Spleen (tissue), 11 donors: Measurements from ENCODE around the gene GXYLT2. TPM values are rescaled to one million over a fixed set of nuclear protein-coding genes. Genes with fewer than 3 reads are reported as not detected.

Experiments used
- DNase-seq: peaks from one replicate; pipeline ENCODE4 v3.0.0-alpha.2; 2020
- H3K27ac ChIP-seq, 8 donors: fragments of 200-600 bp; sonication (generic) in 7 of 8; 1 replicate in 4 of 8; 2 replicates in 4 of 8; pipeline versions ENCODE4 v1.5.0 to v1.8.0; 2016 to 2021; ENCODE audit warnings: inconsistent platforms in 4 of 8, mild to moderate bottlenecking in 4 of 8, moderate library complexity in 1 of 8
- H3K27me3 ChIP-seq, 7 donors: fragments of 200-600 bp; sonication (generic) in 6 of 7; replicated peaks in 1 of 7; 1 replicate in 4 of 7; 2 replicates in 3 of 7; pipeline versions ENCODE4 v1.5.0 to v1.8.0; 2016 to 2021; ENCODE audit warnings: inconsistent platforms in 3 of 7, mild to moderate bottlenecking in 1 of 7
- H3K36me3 ChIP-seq, 6 donors: fragments of 200-600 bp; sonication (generic) in 5 of 6; 1 replicate in 4 of 6; 2 replicates in 2 of 6; pipeline versions ENCODE4 v1.5.0 to v1.8.0; 2016 to 2021; ENCODE audit warnings: inconsistent platforms in 2 of 6
- H3K4me1 ChIP-seq, 6 donors: fragments of 200-600 bp; sonication (generic) in 5 of 6; 1 replicate in 3 of 6; 2 replicates in 3 of 6; pipeline versions ENCODE4 v1.5.0 to v1.8.0; 2016 to 2021; ENCODE audit warnings: inconsistent platforms in 3 of 6
- H3K4me3 ChIP-seq, 8 donors: fragments of 200-600 bp; sonication (generic) in 7 of 8; 1 replicate in 4 of 8; 2 replicates in 4 of 8; pipeline versions ENCODE4 v1.5.0 to v1.8.0; 2016 to 2021; ENCODE audit warnings: inconsistent platforms in 4 of 8, mild to moderate bottlenecking in 4 of 8, moderate library complexity in 2 of 8
- H3K9me3 ChIP-seq, 8 donors: fragments of 200-600 bp; sonication (generic) in 7 of 8; 1 replicate in 4 of 8; 2 replicates in 4 of 8; pipeline versions ENCODE4 v1.5.0 to v1.8.0; 2016 to 2021; ENCODE audit warnings: inconsistent platforms in 4 of 8
- CTCF ChIP-seq, 11 experiments: fragments of 200-600 bp in 7 of 11; fragments of 450-650 bp in 4 of 11; sonication (generic) in 4 of 11; IDR thresholded peaks in 8 of 11; conservative IDR thresholded peaks in 3 of 11; 1 replicate in 7 of 11; 2 replicates in 4 of 11; pipeline versions ENCODE4 v1.4.0 to v1.8.0; 2016 to 2021; ENCODE audit warnings: antibody characterized with exemption in 11 of 11, inconsistent platforms in 4 of 11, mild to moderate bottlenecking in 1 of 11
- POLR2A ChIP-seq, 3 donors: fragments of 450-650 bp; IDR thresholded peaks; one replicate each; pipeline ENCODE4 v1.5.1; 2017; ENCODE audit warnings: antibody characterized with exemption in 3 of 3, mild to moderate bottlenecking in 1 of 3
- POLR2AphosphoS5 ChIP-seq, 3 donors: sonication (generic); formaldehyde crosslinking; IDR thresholded peaks; one replicate each; pipeline ENCODE4 v1.5.1; 2017; ENCODE audit warnings: antibody characterized with exemption in 3 of 3
- WGBS, 5 donors: extraction: QIAGEN DNeasy Blood & Tissue Kit in 3 of 5; methylation state at CpG; one replicate each; pipeline versions ENCODE4 v1.1.5 to v1.1.7; 2013 to 2018; 5-methylcytosine and 5-hydroxymethylcytosine counted together
- intact Hi-C: fragments of 100-400 bp; cut with DNase I; formaldehyde crosslinking; loops from one replicate; pipeline ENCODE4 v1.15.0; 2023; ENCODE audit warnings: low total_unique reads
- polyA plus RNA-seq, 3 donors: library from polyadenylated mRNA; stranded (reverse); fragments of 200-250 nt; gene quantifications; one replicate each; pipeline ENCODE4 v1.2.1, GENCODE V29; 2013
- total RNA-seq, 7 donors: library from RNA; depleted of rRNA in 3 of 7; stranded (reverse); fragments of >200 nt in 3 of 7; fragmentation: NEBNext Ultra II Directional in 4 of 7; extraction: Animal tissue kit (Norgen Biotek cat#: 25700) in 4 of 7; gene quantifications; one replicate each; pipeline versions ENCODE4 v1.1.0 to v1.2.1, GENCODE V29; 2016 to 2021
- donor health status: healthy with polysubstance abuse.
- donor health status: DM: no; HTN: no; CAD: no; lungs with moderate emphysema.
- donor health status: DM: no; HTN: no; CAD: no.
- donor health status: Bipolar disorder and iron deficiency.
- donor health status: healthy.
- donor health status: DM: no; HTN: no; CAD: no.
- donor health status: DM: yes; HTN: yes; CAD: no.

GXYLT2 gene
- total and polyA plus RNA-seq, 10 donors: 0.26 to 4.6 (median 1.1) TPM

GRCh38 chr3:72982609-72983366 lies 94.9 kb downstream of the GXYLT2 start:
- intact Hi-C loops: no loop called here
- no peak for DNase-seq
- WGBS, 5 donors: 67 to 88% (median 69%) methylated on average over 3 of the region's 3 CpGs

DNA sequence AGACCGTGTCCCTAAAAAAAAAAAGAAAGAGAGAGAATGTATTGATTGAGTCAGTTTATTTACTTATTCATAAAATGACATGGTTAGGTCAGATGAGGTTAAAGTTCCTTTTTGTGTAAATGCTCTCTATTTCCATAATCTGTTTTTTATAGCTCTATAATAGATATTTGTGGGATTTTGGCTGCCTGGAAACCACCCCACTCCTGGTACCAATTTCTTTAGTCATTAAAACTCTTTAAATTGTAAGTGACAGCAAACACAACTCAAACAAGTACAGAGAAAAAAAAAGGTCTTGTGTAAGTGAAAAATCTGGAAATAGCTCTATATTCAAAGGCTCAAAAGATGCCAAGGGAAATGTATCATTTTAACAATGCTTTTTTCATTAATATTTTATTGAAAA lies 97.7 kb downstream of the GXYLT2 start:
- no peak overlapping the region for H3K4me3 ChIP-seq
- DNase-seq: no peak
- H3K9me3 ChIP-seq: peaks cover 2 to 21% (median 18%) of the 10 kb centered on the region in 8 donors
- H3K4me1 ChIP-seq: peaks cover 0 to 11% (median 0%) of the 10 kb centered on the region in 6 donors
- intact Hi-C loops: no loop called here
- TF ChIP-seq POLR2AphosphoS5 (IDR thresholded peaks at IDR 0.05) (no peak), CTCF (IDR thresholded peaks at IDR 0.05 in 8 of 11, conservative IDR thresholded peaks at IDR 0.05 in 3 of 11) (no peak), POLR2A (IDR thresholded peaks at IDR 0.05) (no peak)
- H3K27me3 ChIP-seq: peaks cover 0 to 12% (median 0%) of the 10 kb centered on the region in 7 donors
- WGBS, 5 donors: 93 to 96% (median 95%) methylated on average over 1 of the region's 1 CpG
- no peak overlapping the region for H3K27ac ChIP-seq
- H3K36me3 ChIP-seq: no peaks in the 10 kb centered on the region

More at GRCh38 chr3:72982609-72983366, 94.9 kb downstream of the GXYLT2 start:
- Histone ChIP-seq H3K27me3 (peaks cover 0 to 16% (median 0%) of the 10 kb centered on the region in 7 donors), H3K9me3 (peaks cover 2 to 21% (median 18%) of the 10 kb centered on the region in 8 donors), H3K27ac (peak overlapping the region in 7 of 8 donors; percentile 2 to 85 (median 62)), H3K4me3 (no peak overlapping the region), H3K36me3 (no peaks in the 10 kb centered on the region), H3K4me1 (peaks cover 0 to 11% (median 0%) of the 10 kb centered on the region in 6 donors)
- TF ChIP-seq CTCF (IDR thresholded peaks at IDR 0.05 in 8 of 11, conservative IDR thresholded peaks at IDR 0.05 in 3 of 11) (no peak), POLR2A (IDR thresholded peaks at IDR 0.05) (no peak), POLR2AphosphoS5 (IDR thresholded peaks at IDR 0.05) (no peak)

DNA sequence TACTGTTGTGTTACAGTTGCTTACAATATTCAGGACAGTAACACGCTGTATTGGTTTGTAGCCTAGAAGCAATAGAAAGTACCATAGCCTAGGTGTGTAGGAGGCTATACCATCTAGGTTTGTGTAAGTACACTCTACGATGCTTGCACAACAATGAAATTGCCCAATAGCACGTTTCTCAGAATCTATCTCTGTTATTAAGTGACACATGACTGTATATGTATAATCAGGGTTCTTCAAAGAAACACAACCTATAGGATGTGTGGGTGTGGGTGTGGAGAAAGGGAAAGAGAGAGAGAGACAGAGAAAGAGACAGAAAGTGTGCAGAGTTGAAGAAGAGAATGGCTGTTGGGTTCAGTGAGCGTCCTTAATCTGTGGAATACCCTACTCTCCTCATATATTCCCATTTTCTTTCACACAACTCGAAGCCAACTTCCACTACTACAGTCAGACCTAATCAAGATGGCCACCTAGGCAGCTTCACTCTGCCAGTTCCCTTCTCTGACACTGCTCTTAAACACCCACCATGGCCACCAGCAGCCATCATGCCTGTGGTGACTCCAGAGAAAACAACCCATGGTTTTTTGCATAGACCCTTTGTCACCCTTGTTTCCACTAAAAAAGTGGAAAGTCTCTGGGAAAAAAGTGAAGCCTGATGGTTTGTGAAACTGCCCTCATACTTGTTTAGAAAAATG lies 103.0 kb downstream of the GXYLT2 start:
- 69 to 89% (median 72%) methylated on average over 5 of the region's 5 CpGs for WGBS, 5 donors
- TF ChIP-seq POLR2AphosphoS5 (IDR thresholded peaks at IDR 0.05) (no peak), CTCF (IDR thresholded peaks at IDR 0.05 in 8 of 11, conservative IDR thresholded peaks at IDR 0.05 in 3 of 11) (no peak), POLR2A (IDR thresholded peaks at IDR 0.05) (no peak)
- H3K36me3 ChIP-seq: no peaks in the 10 kb centered on the region
- no peaks in the 10 kb centered on the region for H3K27me3 ChIP-seq
- peaks cover 0 to 8% (median 6%) of the 10 kb centered on the region in 8 donors for H3K9me3 ChIP-seq
- DNase-seq: no peak
- intact Hi-C loops: no loop called here
- H3K27ac ChIP-seq: no peak overlapping the region
- no peak overlapping the region for H3K4me3 ChIP-seq
- H3K4me1 ChIP-seq: peaks cover 0 to under 1% (median 0%) of the 10 kb centered on the region in 6 donors

GRCh38 chr3:72991522-72991921 lies 103.7 kb downstream of the GXYLT2 start:
- H3K4me3 ChIP-seq: no peak overlapping the region
- H3K27ac ChIP-seq: no peak overlapping the region
- peaks cover 0 to 1% (median 0%) of the 10 kb centered on the region in 8 donors for H3K9me3 ChIP-seq
- H3K4me1 ChIP-seq: peaks cover 0 to 7% (median 6%) of the 10 kb centered on the region in 6 donors
- TF ChIP-seq POLR2AphosphoS5 (IDR thresholded peaks at IDR 0.05) (no peak), POLR2A (IDR thresholded peaks at IDR 0.05) (no peak), CTCF (IDR thresholded peaks at IDR 0.05 in 8 of 11, conservative IDR thresholded peaks at IDR 0.05 in 3 of 11) (no peak)
- intact Hi-C loops: no loop called here
- 86 to 96% (median 91%) methylated on average over 2 of the region's 2 CpGs for WGBS, 5 donors
- no peak for DNase-seq
- H3K27me3 ChIP-seq: no peaks in the 10 kb centered on the region
- no peaks in the 10 kb centered on the region for H3K36me3 ChIP-seq
